ENCODE results near the gene LHX3. TPM values are rescaled to one million over a fixed set of nuclear protein-coding genes. Genes with fewer than 3 reads are reported as not detected.

The LHX3 gene
- total and polyA plus RNA-seq, 2 donors (not counting 1 experiment from before 2014, with no cell fraction given): 0.07 to 0.30 TPM

DNA sequence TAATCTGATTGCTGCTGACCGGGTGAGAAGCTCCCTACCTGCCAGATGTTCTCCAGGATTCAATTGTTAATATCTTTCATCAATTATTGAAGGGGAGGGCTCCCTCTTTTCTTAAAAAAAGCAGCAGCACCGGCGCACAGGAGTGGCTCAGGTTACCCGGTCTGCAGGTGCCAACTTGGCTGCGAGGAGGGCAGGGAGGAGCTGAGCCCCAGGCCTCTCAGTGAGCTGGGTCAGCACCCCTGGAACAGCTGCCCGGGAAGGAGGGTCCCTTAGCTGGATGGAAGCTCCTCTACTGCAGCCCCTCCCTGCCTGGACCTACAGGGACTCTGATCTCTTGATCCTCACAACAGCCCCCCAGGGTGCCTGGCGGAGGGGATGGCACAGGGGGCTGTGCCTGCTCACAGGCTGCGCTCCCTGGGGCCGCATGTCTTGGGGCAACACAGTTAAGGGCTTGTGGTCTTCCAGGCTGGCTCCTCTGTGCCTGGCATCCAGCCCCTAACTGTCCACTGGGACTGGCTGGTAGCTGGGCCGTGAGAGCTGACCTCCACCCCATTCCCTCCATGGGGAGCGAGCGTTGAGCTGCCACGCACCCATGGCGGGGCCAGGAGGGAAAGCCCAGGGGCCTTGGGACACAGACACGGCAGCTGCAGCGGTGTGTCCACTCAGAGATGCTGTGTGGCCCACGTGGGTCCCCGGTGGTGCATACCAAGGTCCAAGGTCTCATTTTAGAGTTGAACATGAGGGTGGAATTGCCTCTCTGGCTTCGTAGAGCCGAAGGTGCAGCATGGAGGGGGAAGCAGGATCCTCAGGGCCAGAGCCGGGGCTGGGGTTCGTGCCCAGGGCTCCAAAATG is 57.7 kb downstream of the LHX3 start:
- TF ChIP-seq, protein P1, sequence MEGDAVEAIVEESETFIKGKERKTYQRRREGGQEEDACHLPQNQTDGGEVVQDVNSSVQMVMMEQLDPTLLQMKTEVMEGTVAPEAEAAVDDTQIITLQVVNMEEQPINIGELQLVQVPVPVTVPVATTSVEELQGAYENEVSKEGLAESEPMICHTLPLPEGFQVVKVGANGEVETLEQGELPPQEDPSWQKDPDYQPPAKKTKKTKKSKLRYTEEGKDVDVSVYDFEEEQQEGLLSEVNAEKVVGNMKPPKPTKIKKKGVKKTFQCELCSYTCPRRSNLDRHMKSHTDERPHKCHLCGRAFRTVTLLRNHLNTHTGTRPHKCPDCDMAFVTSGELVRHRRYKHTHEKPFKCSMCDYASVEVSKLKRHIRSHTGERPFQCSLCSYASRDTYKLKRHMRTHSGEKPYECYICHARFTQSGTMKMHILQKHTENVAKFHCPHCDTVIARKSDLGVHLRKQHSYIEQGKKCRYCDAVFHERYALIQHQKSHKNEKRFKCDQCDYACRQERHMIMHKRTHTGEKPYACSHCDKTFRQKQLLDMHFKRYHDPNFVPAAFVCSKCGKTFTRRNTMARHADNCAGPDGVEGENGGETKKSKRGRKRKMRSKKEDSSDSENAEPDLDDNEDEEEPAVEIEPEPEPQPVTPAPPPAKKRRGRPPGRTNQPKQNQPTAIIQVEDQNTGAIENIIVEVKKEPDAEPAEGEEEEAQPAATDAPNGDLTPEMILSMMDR (IDR thresholded peaks at IDR 0.05): no peak
- TF ChIP-seq EZH2 (IDR thresholded peaks at IDR 0.05; ENCODE audit: borderline replicate concordance, insufficient read depth, low read depth, low read length, poor library complexity, severe bottlenecking): no peak
- Histone ChIP-seq H3K4me2 (replicated peaks; ENCODE audit: low read depth, low read length, poor library complexity, severe bottlenecking) (no peak overlapping the region), H3K27me3 (replicated peaks in 1 of 4; ENCODE audit: control extremely low read depth in 1 of 4, control insufficient read depth in 3 of 4, insufficient read depth in 4 of 4, low read length in 3 of 4) (peaks cover 0 to 47% (median 5%) of the 10 kb centered on the region in 4 experiments), H2AFZ (ENCODE audit: insufficient read depth, low read depth, low read length, poor library complexity, severe bottlenecking) (no peak overlapping the region), H3K9ac (ENCODE audit: low read length) (no peak overlapping the region), H4K20me1 (ENCODE audit: control insufficient read depth, insufficient read depth, low read length, poor library complexity, severe bottlenecking) (no peaks in the 10 kb centered on the region), H3K9me3 (ENCODE audit: control extremely low read depth in 1 of 3, control insufficient read depth in 2 of 3, insufficient read depth in 1 of 3, low read length in 2 of 3) (peaks cover 0 to 6% (median 0%) of the 10 kb centered on the region in 3 donors), H3K79me2 (ENCODE audit: control insufficient read depth, insufficient read depth, low read length) (no peaks in the 10 kb centered on the region), H3K36me3 (replicated peaks in 1 of 2; ENCODE audit: control extremely low read depth in 1 of 2, control insufficient read depth in 1 of 2, extremely low read depth in 1 of 2, insufficient read depth in 2 of 2, low read length in 1 of 2) (no peaks in the 10 kb centered on the region), H3K4me3 (ENCODE audit: control extremely low read depth in 1 of 5, extremely low read depth in 1 of 5, insufficient read depth in 1 of 5, low read depth in 2 of 5, low read length in 4 of 5) (no peak overlapping the region), H3K27ac (ENCODE audit: low read length in 2 of 2) (no peak overlapping the region), H3K4me1 (ENCODE audit: control insufficient read depth in 2 of 2, insufficient read depth in 2 of 2, low read length in 2 of 2) (no peaks in the 10 kb centered on the region)
- Mint-ChIP-seq H3K9me3 (ENCODE audit: insufficient read depth) (no peaks in the 10 kb centered on the region), H3K27ac (no peak overlapping the region), H3K27me3 (peaks cover 12% of the 10 kb centered on the region), H3K4me3 (no peak overlapping the region), H3K4me1 (no peaks in the 10 kb centered on the region)
- DNase-seq (no peak), ATAC-seq (ENCODE audit: low read depth) (no peak)
- ChIA-PET POLR2A (no interaction called here), CTCF (no interaction called here)
- 79% methylated on average over 21 of the region's 22 CpGs for WGBS (ENCODE audit: insufficient coverage)
- intact Hi-C loops (cut with micrococcal nuclease): no loop called here

Other genes with a start within 250 kb of the LHX3 start
- gene UBAC1, start 243.8 kb downstream of the LHX3 start, total RNA-seq: 30.8 and 32.4 TPM in 2 replicates
- 23.3 and 31.1 TPM in 2 replicates for gene UBAC1, start 243.8 kb downstream of the LHX3 start, polyA plus RNA-seq
- gene NACC2, start 109.8 kb downstream of the LHX3 start, total RNA-seq: 1.9 and 2.2 TPM in 2 replicates
- gene NACC2, start 109.8 kb downstream of the LHX3 start, polyA plus RNA-seq: 0.34 and 0.48 TPM in 2 replicates
- gene TMEM250, start 86.3 kb downstream of the LHX3 start, total RNA-seq: 29.6 and 30.4 TPM in 2 replicates
- gene TMEM250, start 86.3 kb downstream of the LHX3 start, polyA plus RNA-seq: 5.6 and 11.1 TPM in 2 replicates
- gene QSOX2, start 40.7 kb upstream of the LHX3 start, total RNA-seq: 139 and 141 TPM in 2 replicates
- gene QSOX2, start 40.7 kb upstream of the LHX3 start, polyA plus RNA-seq: 62.9 and 85.0 TPM in 2 replicates
- 7.6 and 8.2 TPM in 2 replicates for gene CCDC187, start 99.0 kb upstream of the LHX3 start, total RNA-seq
- gene CCDC187, start 99.0 kb upstream of the LHX3 start, polyA plus RNA-seq: 1.5 and 3.1 TPM in 2 replicates
- gene GPSM1, start 122.4 kb upstream of the LHX3 start, total RNA-seq: 6.3 and 6.8 TPM in 2 replicates
- 2.4 and 6.2 TPM in 2 replicates for gene GPSM1, start 122.4 kb upstream of the LHX3 start, polyA plus RNA-seq
- 23.0 and 25.4 TPM in 2 replicates for gene DNLZ, start 158.6 kb upstream of the LHX3 start, total RNA-seq
- 39.9 and 42.0 TPM in 2 replicates for gene DNLZ, start 158.6 kb upstream of the LHX3 start, polyA plus RNA-seq
- gene CARD9, start 168.5 kb upstream of the LHX3 start, total RNA-seq: 0.44 and 0.57 TPM in 2 replicates
- gene CARD9, start 168.5 kb upstream of the LHX3 start, polyA plus RNA-seq: 1.1 and 1.6 TPM in 2 replicates
- gene SNAPC4, start 195.0 kb upstream of the LHX3 start, total RNA-seq: 15.4 and 15.6 TPM in 2 replicates
- gene SNAPC4, start 195.0 kb upstream of the LHX3 start, polyA plus RNA-seq: 11.2 and 13.1 TPM in 2 replicates
- 86.3 and 94.7 TPM in 2 replicates for gene ENTR1, start 205.5 kb upstream of the LHX3 start, total RNA-seq
- gene ENTR1, start 205.5 kb upstream of the LHX3 start, polyA plus RNA-seq: 77.7 and 110 TPM in 2 replicates
- 64.6 and 72.2 TPM in 2 replicates for gene PMPCA, start 205.5 kb upstream of the LHX3 start, total RNA-seq
- gene PMPCA, start 205.5 kb upstream of the LHX3 start, polyA plus RNA-seq: 64.4 and 97.6 TPM in 2 replicates
- gene INPP5E, start 234.7 kb upstream of the LHX3 start, total RNA-seq: 33.1 and 35.3 TPM in 2 replicates
- 28.2 and 31.0 TPM in 2 replicates for gene INPP5E, start 234.7 kb upstream of the LHX3 start, polyA plus RNA-seq

Measured in B cell (primary cell).